ENCODE measurements around the gene TOPAZ1.
A peak's percentile ranks its signal among the peaks of the same experiment; 100 is the strongest.

The TOPAZ1 gene

DNA sequence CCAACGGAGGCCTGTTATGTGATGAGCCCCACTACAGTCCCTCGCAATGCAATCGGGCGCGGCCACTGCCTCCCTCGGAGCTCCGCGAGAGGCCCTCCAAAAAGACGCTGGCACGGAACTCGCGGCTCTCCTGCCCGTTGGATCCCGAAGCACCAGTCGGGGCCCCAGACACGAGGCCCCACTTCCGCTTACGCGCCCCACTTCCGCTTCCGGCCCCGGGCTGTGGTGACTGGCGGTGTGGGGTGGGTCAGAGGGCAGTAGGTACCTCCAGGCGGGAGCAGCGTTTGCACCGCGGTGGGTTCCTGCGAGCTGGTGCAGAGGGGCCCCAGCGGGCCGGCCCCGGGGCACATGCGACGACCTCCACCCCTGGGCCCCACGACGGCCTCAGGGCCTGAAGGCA, at the start of gene TOPAZ1:
Gene TOPAZ1 (plus strand): TSS at position 181 of the 400 bp plus-strand sequence. CDS start 168 bp downstream, at position 349.
- TF ChIP-seq, protein P1, sequence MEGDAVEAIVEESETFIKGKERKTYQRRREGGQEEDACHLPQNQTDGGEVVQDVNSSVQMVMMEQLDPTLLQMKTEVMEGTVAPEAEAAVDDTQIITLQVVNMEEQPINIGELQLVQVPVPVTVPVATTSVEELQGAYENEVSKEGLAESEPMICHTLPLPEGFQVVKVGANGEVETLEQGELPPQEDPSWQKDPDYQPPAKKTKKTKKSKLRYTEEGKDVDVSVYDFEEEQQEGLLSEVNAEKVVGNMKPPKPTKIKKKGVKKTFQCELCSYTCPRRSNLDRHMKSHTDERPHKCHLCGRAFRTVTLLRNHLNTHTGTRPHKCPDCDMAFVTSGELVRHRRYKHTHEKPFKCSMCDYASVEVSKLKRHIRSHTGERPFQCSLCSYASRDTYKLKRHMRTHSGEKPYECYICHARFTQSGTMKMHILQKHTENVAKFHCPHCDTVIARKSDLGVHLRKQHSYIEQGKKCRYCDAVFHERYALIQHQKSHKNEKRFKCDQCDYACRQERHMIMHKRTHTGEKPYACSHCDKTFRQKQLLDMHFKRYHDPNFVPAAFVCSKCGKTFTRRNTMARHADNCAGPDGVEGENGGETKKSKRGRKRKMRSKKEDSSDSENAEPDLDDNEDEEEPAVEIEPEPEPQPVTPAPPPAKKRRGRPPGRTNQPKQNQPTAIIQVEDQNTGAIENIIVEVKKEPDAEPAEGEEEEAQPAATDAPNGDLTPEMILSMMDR (IDR thresholded peaks at IDR 0.05; ENCODE audit: low read depth, low read length), result no peak
- DNase-seq (ENCODE audit: extremely low read depth, low read depth), result no peak

DNA sequence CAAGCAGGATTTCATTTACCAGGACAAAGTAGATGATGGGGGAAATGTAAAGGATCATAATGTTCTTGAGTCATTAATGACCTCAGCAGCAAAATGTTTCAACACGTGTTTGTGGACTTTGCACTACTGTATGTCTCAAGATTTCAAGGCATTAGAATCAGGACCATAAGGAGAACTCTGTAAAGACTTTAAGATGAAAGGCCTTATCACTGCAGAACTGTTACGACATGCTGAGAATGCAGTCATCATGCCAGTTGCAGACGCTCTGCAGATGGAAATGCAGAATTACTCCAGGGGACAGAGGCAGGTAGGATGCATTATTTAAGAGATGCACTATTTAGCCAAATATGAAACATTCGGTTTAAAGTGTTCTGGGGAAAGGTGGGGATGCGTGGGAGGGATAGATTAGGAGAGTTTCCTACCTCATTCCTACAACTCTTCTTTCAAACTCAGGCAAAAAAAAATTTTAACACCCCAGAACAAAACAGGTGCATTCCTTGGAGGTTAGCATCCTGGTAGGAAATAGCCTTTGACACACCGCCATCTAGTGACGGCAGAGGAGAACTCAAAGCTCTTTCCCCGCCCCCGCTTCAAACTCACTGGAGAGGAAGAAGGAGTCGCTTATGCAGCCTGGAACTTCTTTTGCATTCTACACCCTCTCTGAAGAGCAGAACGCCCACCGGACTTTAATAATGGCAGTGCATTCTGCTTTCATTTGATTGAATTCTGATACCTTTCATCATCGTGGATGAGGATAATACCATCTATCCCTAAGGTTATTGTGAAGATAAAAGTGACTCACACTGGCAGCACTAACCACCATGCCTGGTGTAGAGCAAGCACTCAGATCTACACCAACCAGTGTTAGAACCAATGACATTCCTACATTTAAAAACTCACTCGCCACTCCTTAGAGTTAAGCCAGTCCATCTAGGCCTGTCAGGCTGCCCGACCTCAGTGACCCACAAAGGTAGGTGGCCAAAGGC, 43.1 kb upstream of the TOPAZ1 start:
- peak; percentile 42 for DNase-seq (ENCODE audit: extremely low read depth, low read depth)

GRCh38 chr3:44206261-44206660, 35.4 kb upstream of the TOPAZ1 start:
- DNase-seq (ENCODE audit: extremely low read depth, low read depth), result no peak
- TF ChIP-seq, protein P1 (IDR thresholded peaks at IDR 0.05; ENCODE audit: low read depth, low read length), result no peak

More for the DNA sequence above, 43.1 kb upstream of the TOPAZ1 start:
- TF ChIP-seq, protein P1 (IDR thresholded peaks at IDR 0.05; ENCODE audit: low read depth, low read length), result peak; percentile 86

DNA sequence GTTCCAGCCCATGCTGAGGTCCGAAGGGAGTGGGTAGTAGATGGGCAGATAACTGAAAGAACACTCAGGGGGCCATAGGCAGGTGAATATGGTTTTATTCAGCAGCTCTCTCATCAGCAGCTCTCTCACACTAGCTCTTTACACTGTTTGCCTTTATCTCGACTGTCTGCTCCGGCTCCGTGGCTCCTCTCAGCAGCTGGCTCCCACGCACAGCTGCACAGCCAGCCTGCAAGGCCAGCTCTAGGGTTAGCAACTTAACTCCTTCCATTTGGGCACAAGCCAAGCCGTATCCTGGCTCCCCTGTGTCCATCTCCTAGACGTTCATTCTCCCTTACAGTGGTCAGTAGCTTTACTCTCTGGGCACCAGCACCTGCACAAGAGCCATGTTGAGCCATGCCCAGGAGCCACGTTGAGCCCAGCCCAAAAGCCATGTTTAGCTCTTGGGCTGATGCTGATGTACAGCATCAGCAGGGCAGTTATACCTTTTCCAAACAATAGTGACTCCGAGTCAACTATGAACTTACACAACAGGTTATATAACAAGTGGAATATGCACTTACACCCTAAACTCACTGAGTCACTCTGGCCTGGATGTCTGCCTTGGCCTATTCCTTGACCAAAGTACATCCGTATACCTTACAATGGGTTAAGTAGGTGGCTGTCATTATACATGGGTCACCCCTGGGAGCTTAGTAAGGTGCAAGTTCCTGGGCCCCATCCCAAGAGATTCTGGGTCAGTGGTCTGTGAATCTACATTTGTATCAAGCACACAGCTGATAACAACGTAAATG, 34.6 kb upstream of the TOPAZ1 start:
- TF ChIP-seq, protein P1 (IDR thresholded peaks at IDR 0.05; ENCODE audit: low read depth, low read length), result no peak
- DNase-seq (ENCODE audit: extremely low read depth, low read depth), result no peak

- DNase-seq (ENCODE audit: extremely low read depth, low read depth), result no peak
- TF ChIP-seq, protein P1 (IDR thresholded peaks at IDR 0.05; ENCODE audit: low read depth, low read length), result no peak
Observed at GRCh38 chr3:44208086-44208485, 33.6 kb upstream of the TOPAZ1 start.

DNA sequence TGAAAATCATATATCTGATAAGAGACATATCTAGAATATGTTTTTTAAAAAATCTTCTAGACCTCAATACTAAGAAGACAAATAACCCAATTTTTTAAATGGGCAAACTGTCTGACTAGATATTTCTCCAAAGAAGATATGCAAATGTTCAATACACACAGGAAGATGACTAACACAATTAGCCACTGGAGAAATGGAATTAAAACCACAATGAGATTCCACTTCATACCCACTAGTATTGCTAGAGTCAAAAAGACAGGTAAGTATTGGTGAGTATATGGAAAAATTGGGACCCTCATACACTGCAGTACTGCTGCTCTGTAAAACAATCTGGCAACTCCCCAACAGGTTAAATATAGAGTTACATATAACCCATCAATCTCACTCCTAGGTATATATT, 33.1 kb upstream of the TOPAZ1 start:
- no peak for DNase-seq (ENCODE audit: extremely low read depth, low read depth)
- TF ChIP-seq, protein P1 (IDR thresholded peaks at IDR 0.05; ENCODE audit: low read depth, low read length), result no peak

All from AG09319 (cell line).